ENCODE measurements around the gene ELK1. TPM values are rescaled to one million over a fixed set of nuclear protein-coding genes. Genes with fewer than 3 reads are reported as not detected.
"Not testable (repeated sequence)": the region's sequence is repeated elsewhere in the genome, so short reads cannot be mapped to it uniquely, and the experiment has no call there.

ELK1 gene
- total RNA-seq, 2 donors from 2014 or later = 24.5 to 49.5 TPM

- no peaks in the 10 kb centered on the region for H3K9me3 Mint-ChIP-seq
- peaks cover 21 to 27% of the 10 kb centered on the region in 2 donors for H3K27me3 Mint-ChIP-seq
- no peaks in the 10 kb centered on the region for H3K36me3 Mint-ChIP-seq
- no peak for DNase-seq (ENCODE audit: low spot score)
- no peak overlapping the region for H3K27ac Mint-ChIP-seq
- ATAC-seq = no peak
- no peak overlapping the region for H3K4me3 Mint-ChIP-seq
- peaks cover 0 to 2% of the 10 kb centered on the region in 2 donors for H3K4me1 Mint-ChIP-seq (ENCODE audit: low read depth in 2 of 2)
These were observed 37.3 kb downstream of the ELK1 start for GRCh38 chrX:47613082-47613481.

GRCh38 chrX:47612418-47612817, 37.9 kb downstream of the ELK1 start:
- ATAC-seq = no peak
- Mint-ChIP-seq H3K27me3 (peaks cover 14 to 23% of the 10 kb centered on the region in 2 donors), H3K9me3 (no peaks in the 10 kb centered on the region), H3K27ac (no peak overlapping the region), H3K4me3 (no peak overlapping the region), H3K36me3 (no peaks in the 10 kb centered on the region), H3K4me1 (ENCODE audit: low read depth in 2 of 2) (peaks cover 0 to 2% of the 10 kb centered on the region in 2 donors)
- DNase-seq (ENCODE audit: low spot score) = no peak

GRCh38 chrX:47611926-47612325, 38.4 kb downstream of the ELK1 start:
- no peak overlapping the region for H3K27ac Mint-ChIP-seq
- no peak overlapping the region for H3K4me3 Mint-ChIP-seq
- peaks cover 0 to 2% of the 10 kb centered on the region in 2 donors for H3K4me1 Mint-ChIP-seq (ENCODE audit: low read depth in 2 of 2)
- ATAC-seq = no peak
- DNase-seq (ENCODE audit: low spot score) = no peak
- no peaks in the 10 kb centered on the region for H3K9me3 Mint-ChIP-seq
- H3K36me3 Mint-ChIP-seq = no peaks in the 10 kb centered on the region
- peaks cover 10 to 22% of the 10 kb centered on the region in 2 donors for H3K27me3 Mint-ChIP-seq

GRCh38 chrX:47611489-47611888, 38.9 kb downstream of the ELK1 start:
- no peaks in the 10 kb centered on the region for H3K9me3 Mint-ChIP-seq

GRCh38 chrX:47610511-47610910, 39.9 kb downstream of the ELK1 start:
- Mint-ChIP-seq H3K4me3 (no peak overlapping the region), H3K27me3 (peaks cover 0 to 16% of the 10 kb centered on the region in 2 donors), H3K4me1 (ENCODE audit: low read depth in 2 of 2) (peaks cover 0 to 4% of the 10 kb centered on the region in 2 donors), H3K27ac (no peak overlapping the region), H3K36me3 (no peaks in the 10 kb centered on the region), H3K9me3 (no peaks in the 10 kb centered on the region)
- no peak for ATAC-seq
- DNase-seq (ENCODE audit: low spot score) = no peak

More at GRCh38 chrX:47611489-47611888, 38.9 kb downstream of the ELK1 start:
- Mint-ChIP-seq H3K27me3 (peaks cover 6 to 18% of the 10 kb centered on the region in 2 donors), H3K4me3 (no peak overlapping the region), H3K36me3 (no peaks in the 10 kb centered on the region), H3K4me1 (ENCODE audit: low read depth in 2 of 2) (peaks cover 0 to 2% of the 10 kb centered on the region in 2 donors), H3K27ac (no peak overlapping the region)
- ATAC-seq (no peak), DNase-seq (ENCODE audit: low spot score) (no peak)

GRCh38 chrX:47608130-47608810, 42.1 kb downstream of the ELK1 start:
- Mint-ChIP-seq H3K4me3 (no peak overlapping the region), H3K4me1 (ENCODE audit: low read depth in 2 of 2) (peaks cover 0 to 5% of the 10 kb centered on the region in 2 donors), H3K27ac (no peak overlapping the region), H3K27me3 (peaks cover 0 to 20% of the 10 kb centered on the region in 2 donors), H3K9me3 (no peaks in the 10 kb centered on the region), H3K36me3 (no peaks in the 10 kb centered on the region)
- ATAC-seq = no peak
- no peak for DNase-seq (ENCODE audit: low spot score)

- Mint-ChIP-seq H3K9me3 (no peaks in the 10 kb centered on the region), H3K36me3 (no peaks in the 10 kb centered on the region), H3K27ac (no peak overlapping the region), H3K4me3 (no peak overlapping the region), H3K27me3 (peaks cover 0 to 17% of the 10 kb centered on the region in 2 donors), H3K4me1 (ENCODE audit: low read depth in 2 of 2) (peaks cover 0 to 5% of the 10 kb centered on the region in 2 donors)
- DNase-seq (ENCODE audit: low spot score) = no peak
- ATAC-seq = no peak
These were observed 43.3 kb downstream of the ELK1 start for GRCh38 chrX:47607091-47607490.

- Mint-ChIP-seq H3K9me3 (no peaks in the 10 kb centered on the region), H3K4me3 (no peak overlapping the region), H3K4me1 (ENCODE audit: low read depth in 2 of 2) (peaks cover 0 to 5% of the 10 kb centered on the region in 2 donors), H3K36me3 (no peaks in the 10 kb centered on the region), H3K27me3 (peaks cover 0 to 21% of the 10 kb centered on the region in 2 donors), H3K27ac (no peak overlapping the region)
- no peak for ATAC-seq
- no peak for DNase-seq (ENCODE audit: low spot score)
These were observed 45.3 kb downstream of the ELK1 start for GRCh38 chrX:47605024-47605423.

GRCh38 chrX:47603125-47603524, 47.2 kb downstream of the ELK1 start:
- not testable (repeated sequence) for DNase-seq (ENCODE audit: low spot score); H3K9me3 Mint-ChIP-seq; ATAC-seq; H3K27ac Mint-ChIP-seq; H3K4me1 Mint-ChIP-seq (ENCODE audit: low read depth in 2 of 2); H3K36me3 Mint-ChIP-seq; H3K4me3 Mint-ChIP-seq
- peaks cover 0 to 20% of the 10 kb centered on the region in 2 donors for H3K27me3 Mint-ChIP-seq

- DNase-seq (ENCODE audit: low spot score) = no peak
- H3K4me1 Mint-ChIP-seq (ENCODE audit: low read depth in 2 of 2) = peaks cover 2 to 9% of the 10 kb centered on the region in 2 donors
- peaks cover 12% of the 10 kb centered on the region for H3K36me3 Mint-ChIP-seq
- H3K27me3 Mint-ChIP-seq = peaks cover 0 to 15% of the 10 kb centered on the region in 2 donors
- H3K9me3 Mint-ChIP-seq = peaks cover 7% of the 10 kb centered on the region
- no peak overlapping the region for H3K4me3 Mint-ChIP-seq
- no peak overlapping the region for H3K27ac Mint-ChIP-seq
- no peak for ATAC-seq
These were observed 53.1 kb downstream of the ELK1 start for GRCh38 chrX:47597222-47597621.

- no peak for ATAC-seq
- peaks cover 2 to 9% of the 10 kb centered on the region in 2 donors for H3K4me1 Mint-ChIP-seq (ENCODE audit: low read depth in 2 of 2)
- H3K27me3 Mint-ChIP-seq = peaks cover 0 to 15% of the 10 kb centered on the region in 2 donors
- H3K27ac Mint-ChIP-seq = peak overlapping the region in 1 of 2 donors; percentile 49
- peaks cover 7% of the 10 kb centered on the region for H3K9me3 Mint-ChIP-seq
- no peak for DNase-seq (ENCODE audit: low spot score)
- peaks cover 12% of the 10 kb centered on the region for H3K36me3 Mint-ChIP-seq
- H3K4me3 Mint-ChIP-seq = peak overlapping the region; percentile 30
These were observed 54.1 kb downstream of the ELK1 start for GRCh38 chrX:47596256-47596655.

- peaks cover 7% of the 10 kb centered on the region for H3K9me3 Mint-ChIP-seq
- H3K27ac Mint-ChIP-seq = peak overlapping the region in 1 of 2 donors; percentile 49
- ATAC-seq (no peak), DNase-seq (ENCODE audit: low spot score) (no peak)
- peaks cover 12% of the 10 kb centered on the region for H3K36me3 Mint-ChIP-seq
- H3K4me3 Mint-ChIP-seq = peak overlapping the region; percentile 30
- H3K27me3 Mint-ChIP-seq = peaks cover 0 to 14% of the 10 kb centered on the region in 2 donors
- H3K4me1 Mint-ChIP-seq (ENCODE audit: low read depth in 2 of 2) = peaks cover 2 to 9% of the 10 kb centered on the region in 2 donors
These were observed 54.6 kb downstream of the ELK1 start for GRCh38 chrX:47595716-47596251.

GRCh38 chrX:47593522-47593921, 56.8 kb downstream of the ELK1 start:
- ATAC-seq = no peak
- H3K4me1 Mint-ChIP-seq (ENCODE audit: low read depth in 2 of 2) = peaks cover 2 to 9% of the 10 kb centered on the region in 2 donors
- H3K27me3 Mint-ChIP-seq = peaks cover 0 to 9% of the 10 kb centered on the region in 2 donors
- peaks cover 12% of the 10 kb centered on the region for H3K36me3 Mint-ChIP-seq
- peaks cover 7% of the 10 kb centered on the region for H3K9me3 Mint-ChIP-seq
- H3K4me3 Mint-ChIP-seq = no peak overlapping the region
- no peak for DNase-seq (ENCODE audit: low spot score)
- no peak overlapping the region for H3K27ac Mint-ChIP-seq

GRCh38 chrX:47590984-47591383, 59.4 kb downstream of the ELK1 start:
- DNase-seq (ENCODE audit: low spot score) (no peak), ATAC-seq (no peak)
- no peaks in the 10 kb centered on the region for H3K9me3 Mint-ChIP-seq
- no peak overlapping the region for H3K27ac Mint-ChIP-seq
- H3K36me3 Mint-ChIP-seq = no peaks in the 10 kb centered on the region
- peaks cover under 1 to 4% of the 10 kb centered on the region in 2 donors for H3K4me1 Mint-ChIP-seq (ENCODE audit: low read depth in 2 of 2)
- no peak overlapping the region for H3K4me3 Mint-ChIP-seq
- peaks cover 0 to 4% of the 10 kb centered on the region in 2 donors for H3K27me3 Mint-ChIP-seq

All from natural killer cell treated with Interleukin-12 subunit alpha and Interleukin-12 subunit beta and Interleukin-15 and Interleukin-18, amount 100 ng/mL, for 72 hours (primary cell).